GM19397 (cell line): Measurements from ENCODE around the gene TFB1M.
"Not testable (repeated sequence)": the region's sequence is repeated elsewhere in the genome, so short reads cannot be mapped to it uniquely, and the experiment has no call there.

Source experiments
- ATAC-seq: cut with Tn5 transposase; IDR thresholded peaks from one replicate; pipeline ENCODE4 v1.9.1; 2021; ENCODE audit warnings: mild to moderate bottlenecking, moderate library complexity; ENCODE audit not compliant: unreplicated experiment

Gene TFB1M

DNA sequence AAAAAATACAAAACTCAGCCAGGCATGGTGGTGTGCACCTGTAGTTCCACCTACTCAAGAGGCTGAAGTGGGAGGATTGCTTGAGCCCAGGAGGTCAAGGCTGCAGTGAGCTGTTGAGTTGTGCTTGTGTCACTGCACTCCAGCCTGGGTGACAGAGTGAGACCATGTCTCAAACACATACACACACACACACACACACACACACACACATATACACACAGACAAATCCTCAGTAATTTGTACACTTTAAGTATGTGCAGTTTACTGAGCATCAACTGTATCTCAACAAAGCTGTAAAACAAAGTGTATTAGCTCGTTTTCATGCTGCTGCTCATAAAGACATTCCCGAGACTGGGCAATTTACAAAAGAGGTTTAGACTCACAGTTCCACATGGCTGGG, 7.3 kb downstream of the TFB1M start:
- ATAC-seq, result no peak

DNA sequence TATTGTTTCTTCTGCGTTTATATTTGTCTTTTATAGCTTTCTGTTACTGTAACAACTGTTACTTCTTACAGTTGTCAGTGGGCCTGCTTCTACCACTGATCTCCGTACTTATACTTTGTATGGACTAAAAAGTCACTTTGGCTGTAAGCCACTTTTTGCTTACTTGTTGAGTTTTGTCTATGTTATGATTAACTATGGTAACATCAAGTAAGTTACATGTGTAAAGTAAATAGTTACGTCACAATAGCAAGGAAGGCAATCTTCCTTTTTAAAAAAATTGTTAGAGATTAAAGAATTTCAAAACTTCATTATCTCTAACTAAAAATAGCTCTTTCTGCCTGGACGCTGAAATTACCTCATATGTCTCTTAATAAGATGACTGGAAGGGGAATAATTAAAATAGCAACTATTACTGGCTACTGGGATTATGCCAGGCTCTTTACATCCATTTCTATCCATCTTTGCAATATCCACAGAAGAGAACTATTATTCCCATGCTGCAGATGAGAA, 10.9 kb downstream of the TFB1M start:
- ATAC-seq, result no peak

- ATAC-seq, result no peak
Measured at GRCh38 chr6:155301867-155302266, 12.4 kb downstream of the TFB1M start.

DNA sequence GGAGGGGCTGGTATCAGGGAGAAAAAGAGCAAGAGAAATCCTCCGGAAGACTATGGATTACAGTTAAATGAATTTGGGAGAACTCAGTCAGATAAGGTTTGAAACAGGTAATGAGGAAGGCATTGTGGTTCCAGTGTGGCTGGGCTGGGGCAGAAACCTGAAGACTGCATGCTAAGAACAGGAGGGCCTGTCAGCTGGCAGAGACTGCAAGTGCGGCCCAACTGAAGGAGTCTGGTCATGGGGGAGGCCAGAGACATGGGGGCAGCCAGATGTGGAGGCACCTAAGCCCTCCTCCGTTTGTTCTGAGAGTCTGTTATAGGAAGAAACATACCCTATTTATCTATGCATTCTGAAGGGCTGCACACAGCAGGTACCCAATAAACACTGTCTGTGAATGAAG, 16.6 kb downstream of the TFB1M start:
- ATAC-seq, result no peak

DNA sequence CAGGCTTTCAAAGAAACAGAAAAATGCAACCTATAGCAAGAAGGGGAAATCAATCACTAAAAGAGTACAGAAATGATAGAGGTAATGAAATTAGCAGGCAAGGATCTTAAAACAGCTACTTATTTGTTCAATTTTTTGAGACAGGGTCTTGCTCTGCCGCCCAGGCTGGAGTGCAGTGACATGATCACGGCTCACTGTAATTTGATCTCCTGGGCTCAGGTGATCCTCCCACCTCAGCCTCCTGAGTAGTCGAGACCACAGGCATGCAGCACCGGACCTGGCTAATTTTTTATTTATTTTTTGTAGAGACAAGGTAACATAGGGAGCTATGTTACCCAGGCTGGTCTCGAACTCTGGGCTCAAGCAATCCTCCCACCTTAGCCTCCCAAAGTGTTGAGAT, 21.6 kb downstream of the TFB1M start:
- ATAC-seq, result no peak

DNA sequence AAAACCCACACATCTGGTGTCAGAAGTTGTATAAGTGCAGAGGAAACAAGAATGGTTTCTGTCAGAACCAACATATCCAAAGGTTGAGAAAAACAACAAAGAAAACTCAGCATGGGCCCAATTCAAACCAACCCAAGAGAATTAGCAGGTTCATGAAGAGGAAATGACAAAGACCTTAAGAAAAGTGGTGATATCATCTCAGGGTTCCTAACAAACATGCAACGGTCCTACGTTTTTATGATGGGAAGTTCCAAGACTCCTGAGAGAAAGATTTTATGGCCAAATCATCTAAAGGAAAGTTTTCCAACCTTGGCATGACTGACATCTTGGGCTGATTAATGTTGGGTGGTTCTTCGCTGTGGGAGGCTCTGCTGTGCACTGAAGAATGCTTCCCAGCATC, 23.0 kb downstream of the TFB1M start:
- ATAC-seq, result no peak

DNA sequence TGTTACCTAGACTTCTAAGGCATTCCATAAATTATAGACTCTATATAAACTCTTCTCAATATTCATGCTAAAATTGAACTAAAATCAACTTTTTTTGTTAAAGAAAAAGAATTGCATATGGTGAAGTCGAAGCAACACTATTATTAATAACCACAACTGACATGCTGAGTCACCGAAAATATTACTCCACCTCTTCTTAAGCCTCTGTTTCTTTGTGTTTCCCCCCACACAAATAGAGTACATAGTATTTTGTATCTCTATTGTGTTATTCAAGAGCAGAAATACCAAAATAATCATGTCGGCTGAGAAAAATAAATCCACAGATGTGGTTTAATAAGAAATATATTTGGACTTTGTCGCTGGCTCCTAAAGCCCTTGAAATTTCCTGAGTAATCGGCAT, 23.8 kb downstream of the TFB1M start:
- ATAC-seq, result no peak

DNA sequence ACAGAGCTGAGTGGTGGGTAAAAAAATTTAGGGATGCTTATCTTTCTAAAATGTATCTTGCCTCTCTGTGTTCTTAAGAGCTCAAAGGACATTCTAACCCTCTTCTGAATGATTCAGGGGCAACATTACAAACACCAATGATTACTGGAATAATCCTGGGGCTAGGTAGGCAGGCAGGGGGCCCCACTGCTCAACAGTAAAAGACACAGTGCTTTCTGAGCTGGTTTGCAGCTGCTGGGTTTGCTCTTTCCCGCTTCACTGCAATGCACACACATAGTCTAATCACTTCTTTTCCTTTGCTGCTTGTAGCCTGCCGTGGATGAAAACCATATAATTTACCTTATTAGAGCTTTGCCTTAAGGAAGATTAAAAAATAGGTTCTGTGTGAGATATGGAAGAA, 26.5 kb downstream of the TFB1M start:
- no peak for ATAC-seq

GRCh38 chr6:155284775-155285174, 29.5 kb downstream of the TFB1M start:
- ATAC-seq, result no peak

DNA sequence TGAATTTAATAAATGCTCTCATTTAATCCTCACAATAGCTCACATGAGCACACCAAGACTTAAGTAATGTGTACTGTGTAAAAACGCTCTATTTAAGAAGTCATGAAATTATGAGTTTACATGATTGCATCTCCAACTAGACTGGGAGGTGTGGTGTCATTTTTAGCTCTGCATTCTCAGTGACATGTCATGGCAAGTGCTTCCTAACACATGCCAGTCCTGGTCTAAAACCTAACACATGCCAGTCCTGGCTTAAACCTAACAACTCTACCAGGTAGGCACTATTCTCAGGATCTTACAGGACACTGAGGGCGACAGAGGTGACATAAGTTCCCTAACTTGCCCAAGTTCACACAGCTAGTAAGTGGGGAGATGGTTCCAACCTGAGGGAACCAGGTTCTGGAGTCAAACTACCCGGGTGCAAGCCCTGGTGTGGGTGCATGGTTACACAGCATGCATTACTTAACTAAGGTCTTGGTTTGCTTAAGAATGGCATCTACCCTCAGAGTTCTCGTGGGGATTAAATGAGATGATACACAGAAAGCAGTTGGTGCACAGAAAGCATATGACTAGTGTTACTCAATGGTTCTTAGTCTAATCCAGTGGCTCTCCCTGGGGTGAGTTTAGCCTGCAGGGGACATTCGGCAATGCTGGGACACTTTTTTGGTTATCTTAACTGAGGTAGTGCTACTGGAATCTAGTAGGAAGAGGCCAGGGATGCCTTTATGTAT, 35.8 kb downstream of the TFB1M start:
- no peak for ATAC-seq

- no peak for ATAC-seq
Measured at GRCh38 chr6:155276638-155277037, 37.6 kb downstream of the TFB1M start.

- no peak for ATAC-seq
Measured at GRCh38 chr6:155275808-155276480, 38.3 kb downstream of the TFB1M start.

- ATAC-seq, result no peak
Measured at GRCh38 chr6:155274533-155274932, 39.8 kb downstream of the TFB1M start.

DNA sequence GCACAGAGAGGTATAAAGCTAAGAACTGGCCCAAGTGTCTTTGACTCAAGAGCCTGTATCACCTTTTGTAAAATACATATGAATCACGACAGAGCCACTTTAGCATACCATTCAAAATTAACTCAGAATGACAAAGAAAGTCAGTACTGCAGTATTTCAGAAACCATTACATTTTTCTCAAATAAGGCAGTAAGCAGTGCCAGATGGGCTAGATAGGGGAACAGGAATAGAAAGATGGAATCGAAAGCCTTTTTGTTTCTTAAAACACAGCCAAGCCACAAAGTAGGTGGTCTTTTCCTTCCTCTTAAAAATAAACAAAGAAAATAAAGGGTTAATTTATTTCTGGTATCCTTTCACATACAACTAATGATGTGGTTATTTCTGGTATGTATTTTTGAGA, 40.2 kb downstream of the TFB1M start:
- no peak for ATAC-seq

GRCh38 chr6:155273431-155273830, 40.9 kb downstream of the TFB1M start:
- ATAC-seq, result no peak

- ATAC-seq, result no peak
Measured at GRCh38 chr6:155272353-155273232, 41.7 kb downstream of the TFB1M start.

DNA sequence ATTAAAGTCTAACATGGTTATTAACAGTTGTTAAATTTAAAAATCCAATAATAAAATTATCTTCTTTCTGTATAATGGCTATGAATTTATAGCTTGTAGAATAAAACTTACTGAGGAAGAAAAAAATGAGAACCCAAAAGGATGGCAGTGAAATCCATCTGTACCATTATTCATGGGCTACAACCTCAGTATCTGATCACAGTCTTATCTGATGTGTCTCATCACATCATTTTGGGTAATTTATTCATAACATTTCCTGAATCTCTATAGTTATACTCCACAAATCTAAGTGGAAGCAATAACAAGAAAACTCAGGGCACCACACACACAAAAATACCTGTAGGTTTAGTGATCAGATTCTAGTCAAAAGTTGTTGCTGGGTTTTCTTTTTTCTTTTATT, 43.1 kb downstream of the TFB1M start:
- ATAC-seq, result no peak

GRCh38 chr6:155270561-155271091, 43.7 kb downstream of the TFB1M start:
- ATAC-seq, result no peak

GRCh38 chr6:155269765-155270164, 44.5 kb downstream of the TFB1M start:
- no peak for ATAC-seq

DNA sequence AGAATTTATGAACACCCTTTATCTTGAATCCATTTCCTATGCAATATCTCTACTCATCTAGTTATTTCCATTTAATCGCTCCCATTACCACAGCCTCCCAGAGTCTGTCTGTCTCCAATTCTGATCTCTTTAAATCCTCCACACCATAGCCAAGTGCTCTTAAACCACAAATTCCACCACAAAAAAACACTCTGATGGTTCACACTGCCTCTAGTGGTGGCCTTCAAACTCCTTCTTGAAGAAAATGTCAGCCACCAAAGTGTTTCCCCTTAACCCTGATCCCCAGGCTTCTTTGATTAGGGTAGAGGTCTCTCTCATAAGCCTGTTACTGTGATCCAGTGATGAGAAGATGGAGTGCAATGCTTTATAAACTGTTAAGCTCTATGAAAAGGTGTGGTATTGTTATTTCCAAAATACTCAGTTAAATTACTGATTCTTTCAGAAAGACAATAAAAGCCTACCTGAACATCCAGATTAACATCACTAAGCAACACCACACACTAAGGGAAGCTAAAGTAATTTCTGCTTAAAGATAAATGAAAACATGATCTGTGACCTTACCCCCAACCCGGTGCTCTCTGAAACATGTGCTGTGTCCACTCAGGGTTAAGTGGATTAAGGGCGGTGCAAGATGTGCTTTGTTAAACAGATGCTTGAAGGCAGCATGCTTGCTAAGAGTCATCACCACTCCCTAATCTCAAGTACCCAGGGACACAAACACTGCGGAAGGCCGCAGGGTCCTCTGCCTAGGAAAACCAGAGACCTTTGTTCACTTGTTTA, 46.0 kb downstream of the TFB1M start:
- ATAC-seq, result not testable (repeated sequence)
